Liver (tissue), 3 donors: ENCODE results near the gene KRT83.

Experiments
- EGR1 ChIP-seq, 2 donors: IDR thresholded peaks; 2 replicates each; pipeline ENCODE4 v1.6.1; 2016 to 2018; ENCODE audit warnings: antibody characterized with exemption in 2 of 2, low read depth in 2 of 2
- GABPA ChIP-seq, 2 donors: IDR thresholded peaks in 1 of 2; conservative IDR thresholded peaks in 1 of 2; 2 replicates each; pipeline ENCODE4 v1.6.1; 2016; ENCODE audit warnings: antibody characterized with exemption in 2 of 2, mild to moderate bottlenecking in 1 of 2, moderate library complexity in 1 of 2
- JUND ChIP-seq, 2 donors: IDR thresholded peaks; 2 replicates each; pipeline ENCODE4 v1.6.1; 2016; ENCODE audit warnings: antibody characterized with exemption in 2 of 2
- RAD21 ChIP-seq, 2 donors: IDR thresholded peaks; 2 replicates each; pipeline ENCODE4 v1.6.1; 2016; ENCODE audit warnings: antibody characterized with exemption in 2 of 2, mild to moderate bottlenecking in 2 of 2
- SP1 ChIP-seq: IDR thresholded peaks from 2 replicates; pipeline ENCODE4 v1.6.1; 2018; ENCODE audit warnings: antibody characterized with exemption, mild to moderate bottlenecking
- TAF1 ChIP-seq: conservative IDR thresholded peaks from 2 replicates; pipeline ENCODE4 v1.6.1; 2016; ENCODE audit warnings: antibody characterized with exemption, mild to moderate bottlenecking
- YY1 ChIP-seq: IDR thresholded peaks from 2 replicates; pipeline ENCODE4 v1.6.1; 2016; ENCODE audit warnings: antibody characterized with exemption, mild to moderate bottlenecking
- TF ChIP-seq, protein P1 (sequence below): fragments of 150-350 bp; IDR thresholded peaks from 2 replicates; pipeline ENCODE4 v1.5.1; 2017; ENCODE audit warnings: improper control_type of control experiment, low read depth, low read length; ENCODE audit not compliant: missing input control
- TF ChIP-seq, protein P2 (sequence below): IDR thresholded peaks from 2 replicates; pipeline ENCODE4 v1.6.1; 2016; ENCODE audit warnings: antibody characterized with exemption
- TF ChIP-seq, protein P3 (sequence below): IDR thresholded peaks from 2 replicates; pipeline ENCODE4 v1.6.1; 2016; ENCODE audit warnings: antibody characterized with exemption, mild to moderate bottlenecking
- TF ChIP-seq, protein P4 (sequence below): IDR thresholded peaks from 2 replicates; pipeline ENCODE4 v1.6.1; 2016; ENCODE audit warnings: antibody characterized with exemption
- donor health status: healthy.
- donor health status: healthy.

DNA sequence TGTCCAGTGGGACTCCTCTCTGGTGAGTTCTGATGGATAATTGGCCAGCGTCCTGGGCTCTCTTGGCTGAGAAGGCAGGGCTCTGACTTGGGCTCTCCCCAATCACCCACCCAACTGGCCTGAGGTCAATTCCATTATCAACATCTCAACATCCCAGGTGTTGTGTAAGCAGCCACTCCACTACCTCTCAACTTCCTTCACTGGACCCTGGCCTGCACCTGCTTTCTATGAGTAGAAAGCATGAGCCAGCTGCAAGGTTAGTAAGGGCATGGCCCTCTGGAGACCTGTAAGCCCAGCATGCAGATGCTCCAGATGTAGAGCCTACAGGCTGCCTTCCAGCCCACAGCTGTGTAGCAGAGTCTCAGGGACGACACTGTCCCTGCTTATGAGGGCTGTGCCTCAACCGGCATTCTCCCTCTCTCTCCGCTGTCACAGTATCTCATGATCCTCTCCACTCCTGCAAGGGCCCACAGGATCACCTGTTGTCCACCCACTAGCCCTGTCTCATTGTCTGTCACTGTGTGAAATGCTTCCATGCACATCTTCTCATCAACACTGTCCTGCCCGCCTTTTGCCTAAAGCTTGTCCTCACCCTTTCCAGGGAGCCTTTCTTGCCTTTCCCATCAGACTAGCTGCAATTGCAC is 24.5 kb downstream of the KRT83 start:
- TF ChIP-seq, protein P1, sequence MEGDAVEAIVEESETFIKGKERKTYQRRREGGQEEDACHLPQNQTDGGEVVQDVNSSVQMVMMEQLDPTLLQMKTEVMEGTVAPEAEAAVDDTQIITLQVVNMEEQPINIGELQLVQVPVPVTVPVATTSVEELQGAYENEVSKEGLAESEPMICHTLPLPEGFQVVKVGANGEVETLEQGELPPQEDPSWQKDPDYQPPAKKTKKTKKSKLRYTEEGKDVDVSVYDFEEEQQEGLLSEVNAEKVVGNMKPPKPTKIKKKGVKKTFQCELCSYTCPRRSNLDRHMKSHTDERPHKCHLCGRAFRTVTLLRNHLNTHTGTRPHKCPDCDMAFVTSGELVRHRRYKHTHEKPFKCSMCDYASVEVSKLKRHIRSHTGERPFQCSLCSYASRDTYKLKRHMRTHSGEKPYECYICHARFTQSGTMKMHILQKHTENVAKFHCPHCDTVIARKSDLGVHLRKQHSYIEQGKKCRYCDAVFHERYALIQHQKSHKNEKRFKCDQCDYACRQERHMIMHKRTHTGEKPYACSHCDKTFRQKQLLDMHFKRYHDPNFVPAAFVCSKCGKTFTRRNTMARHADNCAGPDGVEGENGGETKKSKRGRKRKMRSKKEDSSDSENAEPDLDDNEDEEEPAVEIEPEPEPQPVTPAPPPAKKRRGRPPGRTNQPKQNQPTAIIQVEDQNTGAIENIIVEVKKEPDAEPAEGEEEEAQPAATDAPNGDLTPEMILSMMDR, result no peak
- TF ChIP-seq, protein P2, sequence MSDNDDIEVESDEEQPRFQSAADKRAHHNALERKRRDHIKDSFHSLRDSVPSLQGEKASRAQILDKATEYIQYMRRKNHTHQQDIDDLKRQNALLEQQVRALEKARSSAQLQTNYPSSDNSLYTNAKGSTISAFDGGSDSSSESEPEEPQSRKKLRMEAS, result no peak
- TF ChIP-seq EGR1 (IDR thresholded peaks at IDR 0.05; ENCODE audit: low read depth in 2 of 2) (no peak), RAD21 (IDR thresholded peaks at IDR 0.05) (no peak), GABPA (IDR thresholded peaks at IDR 0.05 in 1 of 2, conservative IDR thresholded peaks at IDR 0.05 in 1 of 2) (no peak), SP1 (no peak), TAF1 (no peak), YY1 (no peak), JUND (IDR thresholded peaks at IDR 0.05) (no peak)
- TF ChIP-seq, protein P3, sequence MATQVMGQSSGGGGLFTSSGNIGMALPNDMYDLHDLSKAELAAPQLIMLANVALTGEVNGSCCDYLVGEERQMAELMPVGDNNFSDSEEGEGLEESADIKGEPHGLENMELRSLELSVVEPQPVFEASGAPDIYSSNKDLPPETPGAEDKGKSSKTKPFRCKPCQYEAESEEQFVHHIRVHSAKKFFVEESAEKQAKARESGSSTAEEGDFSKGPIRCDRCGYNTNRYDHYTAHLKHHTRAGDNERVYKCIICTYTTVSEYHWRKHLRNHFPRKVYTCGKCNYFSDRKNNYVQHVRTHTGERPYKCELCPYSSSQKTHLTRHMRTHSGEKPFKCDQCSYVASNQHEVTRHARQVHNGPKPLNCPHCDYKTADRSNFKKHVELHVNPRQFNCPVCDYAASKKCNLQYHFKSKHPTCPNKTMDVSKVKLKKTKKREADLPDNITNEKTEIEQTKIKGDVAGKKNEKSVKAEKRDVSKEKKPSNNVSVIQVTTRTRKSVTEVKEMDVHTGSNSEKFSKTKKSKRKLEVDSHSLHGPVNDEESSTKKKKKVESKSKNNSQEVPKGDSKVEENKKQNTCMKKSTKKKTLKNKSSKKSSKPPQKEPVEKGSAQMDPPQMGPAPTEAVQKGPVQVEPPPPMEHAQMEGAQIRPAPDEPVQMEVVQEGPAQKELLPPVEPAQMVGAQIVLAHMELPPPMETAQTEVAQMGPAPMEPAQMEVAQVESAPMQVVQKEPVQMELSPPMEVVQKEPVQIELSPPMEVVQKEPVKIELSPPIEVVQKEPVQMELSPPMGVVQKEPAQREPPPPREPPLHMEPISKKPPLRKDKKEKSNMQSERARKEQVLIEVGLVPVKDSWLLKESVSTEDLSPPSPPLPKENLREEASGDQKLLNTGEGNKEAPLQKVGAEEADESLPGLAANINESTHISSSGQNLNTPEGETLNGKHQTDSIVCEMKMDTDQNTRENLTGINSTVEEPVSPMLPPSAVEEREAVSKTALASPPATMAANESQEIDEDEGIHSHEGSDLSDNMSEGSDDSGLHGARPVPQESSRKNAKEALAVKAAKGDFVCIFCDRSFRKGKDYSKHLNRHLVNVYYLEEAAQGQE, result no peak
- TF ChIP-seq, protein P4, sequence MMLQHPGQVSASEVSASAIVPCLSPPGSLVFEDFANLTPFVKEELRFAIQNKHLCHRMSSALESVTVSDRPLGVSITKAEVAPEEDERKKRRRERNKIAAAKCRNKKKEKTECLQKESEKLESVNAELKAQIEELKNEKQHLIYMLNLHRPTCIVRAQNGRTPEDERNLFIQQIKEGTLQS, result no peak
